Measurements from ENCODE around the gene RASSF3.

The RASSF3 gene

GRCh38 chr12:64665514-64665913 is 55.2 kb downstream of the RASSF3 start:
- DNase-seq (no peak), ATAC-seq (ENCODE audit: insufficient read depth, low read depth) (no peak)
- no peak overlapping the region for H2AFZ ChIP-seq (ENCODE audit: low read depth, low read length)
- peaks cover 33% of the 10 kb centered on the region for H3K4me1 ChIP-seq (ENCODE audit: insufficient read depth, low read length)
- no peaks in the 10 kb centered on the region for H3K9me3 ChIP-seq (ENCODE audit: insufficient read depth, low read length, severe bottlenecking)
- H3K36me3 ChIP-seq (ENCODE audit: insufficient read depth, low read length), result no peaks in the 10 kb centered on the region
- H4K20me1 ChIP-seq (ENCODE audit: insufficient read depth, low read length), result peaks cover 14% of the 10 kb centered on the region; the same call in 1 of the 2 replicates
- no peaks in the 10 kb centered on the region for H3K27me3 ChIP-seq (ENCODE audit: insufficient read depth, low read length, poor library complexity)
- peaks cover 70% of the 10 kb centered on the region for H3K79me2 ChIP-seq (ENCODE audit: insufficient read depth, low read length)
- no peak overlapping the region for H3K4me3 ChIP-seq (ENCODE audit: low read depth in 1 of 2, low read length in 2 of 2)
- no peak overlapping the region for H3K4me2 ChIP-seq (ENCODE audit: insufficient read depth, low read length)
- H3K27ac ChIP-seq (ENCODE audit: low read length), result no peak overlapping the region
- H3K9ac ChIP-seq (ENCODE audit: low read depth, low read length), result no peak overlapping the region
- TF ChIP-seq EZH2 (IDR thresholded peaks at IDR 0.05; ENCODE audit: borderline replicate concordance, low read depth, low read length, severe bottlenecking), result no peak
- TF ChIP-seq, protein P1, sequence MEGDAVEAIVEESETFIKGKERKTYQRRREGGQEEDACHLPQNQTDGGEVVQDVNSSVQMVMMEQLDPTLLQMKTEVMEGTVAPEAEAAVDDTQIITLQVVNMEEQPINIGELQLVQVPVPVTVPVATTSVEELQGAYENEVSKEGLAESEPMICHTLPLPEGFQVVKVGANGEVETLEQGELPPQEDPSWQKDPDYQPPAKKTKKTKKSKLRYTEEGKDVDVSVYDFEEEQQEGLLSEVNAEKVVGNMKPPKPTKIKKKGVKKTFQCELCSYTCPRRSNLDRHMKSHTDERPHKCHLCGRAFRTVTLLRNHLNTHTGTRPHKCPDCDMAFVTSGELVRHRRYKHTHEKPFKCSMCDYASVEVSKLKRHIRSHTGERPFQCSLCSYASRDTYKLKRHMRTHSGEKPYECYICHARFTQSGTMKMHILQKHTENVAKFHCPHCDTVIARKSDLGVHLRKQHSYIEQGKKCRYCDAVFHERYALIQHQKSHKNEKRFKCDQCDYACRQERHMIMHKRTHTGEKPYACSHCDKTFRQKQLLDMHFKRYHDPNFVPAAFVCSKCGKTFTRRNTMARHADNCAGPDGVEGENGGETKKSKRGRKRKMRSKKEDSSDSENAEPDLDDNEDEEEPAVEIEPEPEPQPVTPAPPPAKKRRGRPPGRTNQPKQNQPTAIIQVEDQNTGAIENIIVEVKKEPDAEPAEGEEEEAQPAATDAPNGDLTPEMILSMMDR (IDR thresholded peaks at IDR 0.05; ENCODE audit: borderline replicate concordance, extremely low read depth, low read length, poor library complexity, severe bottlenecking), result no peak

DNA sequence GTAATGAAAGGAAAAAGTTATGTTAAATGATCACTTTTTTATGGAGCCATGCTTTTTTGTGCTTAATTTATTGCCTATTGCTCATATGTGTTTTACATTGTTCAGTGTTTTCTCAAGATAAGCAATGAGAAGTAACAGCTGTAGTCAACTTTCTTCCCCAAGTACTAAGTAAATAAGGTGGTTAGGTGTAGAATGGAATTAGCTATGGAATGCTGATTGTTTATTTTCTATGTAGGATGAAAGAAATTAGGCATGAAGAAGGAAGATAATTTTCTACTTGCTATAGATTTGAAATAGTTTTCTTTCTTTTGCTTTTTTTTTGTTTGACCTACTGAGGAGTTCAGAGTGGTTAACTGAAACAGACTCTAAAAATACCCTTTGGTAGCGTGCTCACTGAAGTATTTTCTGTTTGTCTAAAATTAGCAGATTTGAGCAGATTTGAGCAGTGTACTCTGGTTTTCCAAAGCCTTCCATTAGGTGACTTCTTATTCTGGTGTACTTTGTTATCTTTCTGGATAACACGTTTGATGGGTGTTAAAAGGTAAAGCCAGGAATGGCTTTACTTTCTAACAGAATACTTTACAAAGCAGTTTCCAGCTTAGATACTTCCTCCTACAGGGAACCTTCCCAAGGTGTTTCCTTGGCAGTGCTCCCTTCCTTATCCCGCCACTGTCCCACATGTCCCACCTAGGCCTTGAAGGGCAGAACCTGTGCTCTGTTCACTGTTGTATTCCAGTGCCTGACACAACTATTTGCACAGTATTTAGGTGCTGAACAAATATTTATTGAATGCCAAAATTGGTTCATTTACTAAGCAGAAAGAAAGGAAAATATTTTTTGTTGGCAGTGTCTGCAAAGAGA is 56.0 kb downstream of the RASSF3 start:
- peaks cover 19% of the 10 kb centered on the region; the same call in 1 of the 2 replicates for H4K20me1 ChIP-seq (ENCODE audit: insufficient read depth, low read length)
- no peaks in the 10 kb centered on the region for H3K9me3 ChIP-seq (ENCODE audit: insufficient read depth, low read length, severe bottlenecking)
- no peak overlapping the region for H2AFZ ChIP-seq (ENCODE audit: low read depth, low read length)
- no peak for DNase-seq
- H3K27ac ChIP-seq (ENCODE audit: low read length), result no peak overlapping the region
- no peaks in the 10 kb centered on the region for H3K36me3 ChIP-seq (ENCODE audit: insufficient read depth, low read length)
- no peaks in the 10 kb centered on the region for H3K27me3 ChIP-seq (ENCODE audit: insufficient read depth, low read length, poor library complexity)
- no peak for ATAC-seq (ENCODE audit: insufficient read depth, low read depth)
- H3K79me2 ChIP-seq (ENCODE audit: insufficient read depth, low read length), result peaks cover 71% of the 10 kb centered on the region
- no peak overlapping the region for H3K9ac ChIP-seq (ENCODE audit: low read depth, low read length)
- H3K4me3 ChIP-seq (ENCODE audit: low read depth in 1 of 2, low read length in 2 of 2), result no peak overlapping the region
- TF ChIP-seq EZH2 (IDR thresholded peaks at IDR 0.05; ENCODE audit: borderline replicate concordance, low read depth, low read length, severe bottlenecking), result no peak
- TF ChIP-seq, protein P1 (IDR thresholded peaks at IDR 0.05; ENCODE audit: borderline replicate concordance, extremely low read depth, low read length, poor library complexity, severe bottlenecking), result no peak
- H3K4me2 ChIP-seq (ENCODE audit: insufficient read depth, low read length), result no peak overlapping the region
- H3K4me1 ChIP-seq (ENCODE audit: insufficient read depth, low read length), result peaks cover 41% of the 10 kb centered on the region

DNA sequence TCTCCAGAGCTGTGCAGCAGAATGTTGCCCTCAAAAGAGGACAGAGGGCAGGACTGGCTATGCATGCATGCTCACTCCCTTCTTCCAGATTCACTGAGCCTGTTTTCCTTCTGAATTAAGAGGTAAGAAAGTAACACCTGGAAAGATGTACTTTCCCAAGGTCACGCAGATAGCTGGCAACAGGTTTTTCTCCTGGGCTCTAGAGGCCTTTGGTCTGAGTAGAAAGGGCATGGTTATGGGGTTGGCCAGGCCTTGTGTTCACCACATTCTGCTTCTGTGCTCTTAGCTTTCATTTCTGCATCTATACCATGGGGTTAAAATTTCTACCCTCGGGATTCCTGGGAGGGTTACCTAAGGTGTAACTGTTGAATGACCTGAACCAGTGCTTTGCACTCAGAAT is 57.5 kb downstream of the RASSF3 start:
- no peak overlapping the region for H2AFZ ChIP-seq (ENCODE audit: low read depth, low read length)
- H3K4me2 ChIP-seq (ENCODE audit: insufficient read depth, low read length), result no peak overlapping the region
- H4K20me1 ChIP-seq (ENCODE audit: insufficient read depth, low read length), result peaks cover 15% of the 10 kb centered on the region; the same call in 1 of the 2 replicates
- H3K9me3 ChIP-seq (ENCODE audit: insufficient read depth, low read length, severe bottlenecking), result no peaks in the 10 kb centered on the region
- peaks cover 70% of the 10 kb centered on the region for H3K79me2 ChIP-seq (ENCODE audit: insufficient read depth, low read length)
- no peak for DNase-seq
- H3K9ac ChIP-seq (ENCODE audit: low read depth, low read length), result no peak overlapping the region
- peak overlapping the region; percentile 50 for H3K27ac ChIP-seq (ENCODE audit: low read length)
- TF ChIP-seq EZH2 (IDR thresholded peaks at IDR 0.05; ENCODE audit: borderline replicate concordance, low read depth, low read length, severe bottlenecking), result no peak
- TF ChIP-seq, protein P1 (IDR thresholded peaks at IDR 0.05; ENCODE audit: borderline replicate concordance, extremely low read depth, low read length, poor library complexity, severe bottlenecking), result no peak
- peaks cover 54% of the 10 kb centered on the region for H3K4me1 ChIP-seq (ENCODE audit: insufficient read depth, low read length)
- no peak for ATAC-seq (ENCODE audit: insufficient read depth, low read depth)
- no peaks in the 10 kb centered on the region for H3K36me3 ChIP-seq (ENCODE audit: insufficient read depth, low read length)
- no peak overlapping the region for H3K4me3 ChIP-seq (ENCODE audit: low read depth in 1 of 2, low read length in 2 of 2)
- no peaks in the 10 kb centered on the region for H3K27me3 ChIP-seq (ENCODE audit: insufficient read depth, low read length, poor library complexity)

Data from DND-41 (cell line).